Parathyroid adenoma (tissue), 2 donors: Measurements from ENCODE around the gene C1QTNF6.

Experiments
- H2AFZ ChIP-seq: fragments of 300-600 bp; sonication (generic); one replicate; pipeline ENCODE4 v1.7.0; 2017; ENCODE audit warnings: antibody characterized with exemption, mild to moderate bottlenecking
- H3K27ac ChIP-seq: fragments of 300-600 bp; sonication (generic); one replicate; pipeline ENCODE4 v1.7.0; 2017
- H3K27me3 ChIP-seq: fragments of 300-600 bp; sonication (generic); one replicate; pipeline ENCODE4 v1.7.0; 2017; ENCODE audit warnings: low read length; ENCODE audit not compliant: control insufficient read depth, insufficient read depth
- H3K36me3 ChIP-seq: fragments of 300-600 bp; sonication (generic); one replicate; pipeline ENCODE4 v1.7.0; 2017; ENCODE audit warnings: low read length; ENCODE audit not compliant: control insufficient read depth, insufficient read depth
- H3K4me1 ChIP-seq: fragments of 300-600 bp; sonication (generic); one replicate; pipeline ENCODE4 v1.7.0; 2017; ENCODE audit warnings: control low read depth
- H3K4me2 ChIP-seq: fragments of 300-600 bp; sonication (generic); one replicate; pipeline ENCODE4 v1.7.0; 2017; ENCODE audit warnings: low read length
- H3K4me3 ChIP-seq: fragments of 300-600 bp; sonication (generic); one replicate; pipeline ENCODE4 v1.7.0; 2017; ENCODE audit warnings: low read depth, low read length
- H3K79me2 ChIP-seq: fragments of 300-600 bp; sonication (generic); one replicate; pipeline ENCODE4 v1.7.0; 2017; ENCODE audit warnings: control low read depth
- H3K9ac ChIP-seq: fragments of 300-600 bp; sonication (generic); one replicate; pipeline ENCODE4 v1.7.0; 2017; ENCODE audit warnings: mild to moderate bottlenecking
- H3K9me3 ChIP-seq: fragments of 300-600 bp; sonication (generic); one replicate; pipeline ENCODE4 v1.7.0; 2017; ENCODE audit warnings: low read length; ENCODE audit not compliant: control insufficient read depth
- CTCF ChIP-seq: fragments of 300-600 bp; sonication (generic); IDR thresholded peaks from one replicate; pipeline ENCODE4 v1.7.0; 2017; ENCODE audit warnings: antibody characterized with exemption, mild to moderate bottlenecking
- donor health status: primary hyperparathyroidism.

Gene C1QTNF6

GRCh38 chr22:37166675-37167066 is 21.4 kb downstream of the C1QTNF6 start:
- Histone ChIP-seq H2AFZ (peak overlapping the region; percentile 70), H3K27ac (no peak overlapping the region), H3K9ac (no peak overlapping the region), H3K79me2 (no peaks in the 10 kb centered on the region), H3K36me3 (no peaks in the 10 kb centered on the region), H3K9me3 (no peaks in the 10 kb centered on the region), H3K4me3 (no peak overlapping the region), H3K4me1 (no peaks in the 10 kb centered on the region), H3K27me3 (no peaks in the 10 kb centered on the region), H3K4me2 (peak overlapping the region; percentile 57)
- peak; percentile 83 for TF ChIP-seq CTCF

GRCh38 chr22:37165940-37166674 is 21.9 kb downstream of the C1QTNF6 start:
- Histone ChIP-seq H3K9me3 (no peaks in the 10 kb centered on the region), H3K27ac (no peak overlapping the region), H3K36me3 (no peaks in the 10 kb centered on the region), H3K27me3 (no peaks in the 10 kb centered on the region), H2AFZ (peak overlapping the region; percentile 70), H3K4me2 (no peak overlapping the region), H3K9ac (no peak overlapping the region), H3K4me1 (no peaks in the 10 kb centered on the region), H3K79me2 (no peaks in the 10 kb centered on the region), H3K4me3 (no peak overlapping the region)
- TF ChIP-seq CTCF = no peak

GRCh38 chr22:37165066-37165465 is 23.0 kb downstream of the C1QTNF6 start:
- Histone ChIP-seq H3K4me2 (no peak overlapping the region), H3K4me3 (no peak overlapping the region), H3K27ac (no peak overlapping the region), H3K4me1 (no peaks in the 10 kb centered on the region), H3K9me3 (no peaks in the 10 kb centered on the region), H2AFZ (no peak overlapping the region), H3K79me2 (no peaks in the 10 kb centered on the region), H3K9ac (no peak overlapping the region), H3K27me3 (no peaks in the 10 kb centered on the region), H3K36me3 (no peaks in the 10 kb centered on the region)
- no peak for TF ChIP-seq CTCF

- H3K4me2 ChIP-seq = no peak overlapping the region
- no peak overlapping the region for H3K27ac ChIP-seq
- H3K9ac ChIP-seq = no peak overlapping the region
- no peak for TF ChIP-seq CTCF
- no peaks in the 10 kb centered on the region for H3K4me1 ChIP-seq
- H3K9me3 ChIP-seq = no peaks in the 10 kb centered on the region
- H2AFZ ChIP-seq = no peak overlapping the region
- H3K79me2 ChIP-seq = no peaks in the 10 kb centered on the region
- H3K36me3 ChIP-seq = no peaks in the 10 kb centered on the region
- H3K27me3 ChIP-seq = no peaks in the 10 kb centered on the region
- H3K4me3 ChIP-seq = no peak overlapping the region
These were observed 23.6 kb downstream of the C1QTNF6 start for GRCh38 chr22:37164505-37164887.
